ENCODE results near the gene EFL1.

Gene EFL1

DNA sequence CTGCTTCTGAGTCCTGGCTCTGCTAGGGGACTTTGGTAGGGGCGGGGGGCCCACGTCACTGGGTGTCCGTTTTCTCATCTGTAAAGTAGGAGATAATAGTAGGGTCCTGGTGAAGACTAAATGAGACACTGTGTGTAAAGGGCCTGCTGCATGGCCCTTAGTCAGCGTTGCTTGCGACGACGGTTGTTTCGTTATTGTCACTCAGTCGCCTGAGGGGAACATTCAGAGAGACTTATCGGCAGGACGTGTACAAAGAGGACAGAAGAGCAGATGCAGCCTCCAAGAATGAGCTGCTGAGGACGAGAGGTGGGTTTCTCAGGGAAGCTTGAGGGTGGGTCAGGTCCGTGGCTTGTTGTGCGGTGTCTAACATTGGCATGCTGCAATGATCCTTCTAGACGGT is 163.9 kb downstream of the EFL1 start:
- H3K36me3 ChIP-seq = no peaks in the 10 kb centered on the region
- no peak for DNase-seq
- TF ChIP-seq CTCF (IDR thresholded peaks at IDR 0.05; ENCODE audit: low read depth, low read length) = no peak
- no peaks in the 10 kb centered on the region for H3K27me3 ChIP-seq (ENCODE audit: insufficient read depth, low read depth, severe bottlenecking)
- no peak overlapping the region for H3K4me3 ChIP-seq (ENCODE audit: low read depth, low read length)
- no peak overlapping the region for H3K27ac ChIP-seq
- no peaks in the 10 kb centered on the region for H3K9me3 ChIP-seq (ENCODE audit: severe bottlenecking)

- Histone ChIP-seq H3K27ac (no peak overlapping the region), H3K36me3 (no peaks in the 10 kb centered on the region), H3K4me3 (ENCODE audit: low read depth, low read length) (no peak overlapping the region), H3K9me3 (ENCODE audit: severe bottlenecking) (peaks cover 2% of the 10 kb centered on the region), H3K27me3 (ENCODE audit: insufficient read depth, low read depth, severe bottlenecking) (no peaks in the 10 kb centered on the region)
- TF ChIP-seq CTCF (IDR thresholded peaks at IDR 0.05; ENCODE audit: low read depth, low read length) = no peak
- no peak for DNase-seq
Observed at GRCh38 chr15:82095803-82096202, 166.7 kb downstream of the EFL1 start.

- no peak for DNase-seq
- Histone ChIP-seq H3K9me3 (ENCODE audit: severe bottlenecking) (peaks cover 2% of the 10 kb centered on the region), H3K27me3 (ENCODE audit: insufficient read depth, low read depth, severe bottlenecking) (no peaks in the 10 kb centered on the region), H3K36me3 (no peaks in the 10 kb centered on the region), H3K4me3 (ENCODE audit: low read depth, low read length) (no peak overlapping the region), H3K27ac (no peak overlapping the region)
- TF ChIP-seq CTCF (IDR thresholded peaks at IDR 0.05; ENCODE audit: low read depth, low read length) = no peak
Observed at GRCh38 chr15:82093774-82094211, 168.7 kb downstream of the EFL1 start.

GRCh38 chr15:82093325-82093724 is 169.2 kb downstream of the EFL1 start:
- Histone ChIP-seq H3K27me3 (ENCODE audit: insufficient read depth, low read depth, severe bottlenecking) (no peaks in the 10 kb centered on the region), H3K4me3 (ENCODE audit: low read depth, low read length) (no peak overlapping the region), H3K9me3 (ENCODE audit: severe bottlenecking) (peaks cover 2% of the 10 kb centered on the region), H3K36me3 (no peaks in the 10 kb centered on the region), H3K27ac (no peak overlapping the region)
- DNase-seq = no peak
- no peak for TF ChIP-seq CTCF (IDR thresholded peaks at IDR 0.05; ENCODE audit: low read depth, low read length)

GRCh38 chr15:82091636-82092140 is 170.8 kb downstream of the EFL1 start:
- Histone ChIP-seq H3K9me3 (ENCODE audit: severe bottlenecking) (peaks cover 2% of the 10 kb centered on the region), H3K36me3 (no peaks in the 10 kb centered on the region), H3K4me3 (ENCODE audit: low read depth, low read length) (no peak overlapping the region), H3K27me3 (ENCODE audit: insufficient read depth, low read depth, severe bottlenecking) (no peaks in the 10 kb centered on the region), H3K27ac (no peak overlapping the region)
- TF ChIP-seq CTCF (IDR thresholded peaks at IDR 0.05; ENCODE audit: low read depth, low read length) = no peak
- no peak for DNase-seq

Data from WERI-Rb-1 (cell line).